H1 (cell line): ENCODE results near the gene FCAR. TPM values are rescaled to one million over a fixed set of nuclear protein-coding genes. Genes with fewer than 3 reads are reported as not detected.
"Not testable (repeated sequence)": the region's sequence is repeated elsewhere in the genome, so short reads cannot be mapped to it uniquely, and the experiment has no call there.

Experiments used
- CTCF ChIA-PET: fragments of 300-600 bp; sonication (Branson Sonifier 250); formaldehyde crosslinking; loops from one replicate; lab custom pipeline; 2021; ENCODE audit not compliant: partially characterized antibody; lab: Charles Lee
- POLR2A ChIA-PET: fragments of 300-600 bp; sonication (Branson Sonifier 250); formaldehyde crosslinking; loops from one replicate; lab custom pipeline; 2021; ENCODE audit warnings: inconsistent platforms; ENCODE audit not compliant: partially characterized antibody; lab: Charles Lee
- DNase-seq, 2 experiments: peaks; one replicate each; pipeline versions ENCODE4 v3.0.0 to v3.0.0-alpha.2; 2010 to 2022; ENCODE audit warnings: low spot score in 2 of 2, low read depth in 1 of 2, mixed read lengths in 1 of 2
- FAIRE-seq: peaks from 2 replicates; lab custom pipeline; 2011; peaks lifted over from hg19 to GRCh38; lab: Jason Lieb, UNC
- H2AFZ ChIP-seq: 2 replicates; pipeline ENCODE4 v1.8.1; 2012; ENCODE audit warnings: low read length, inconsistent platforms
- H2AK5ac ChIP-seq: 2 replicates; pipeline ENCODE4 v1.6.1; 2013; ENCODE audit warnings: low read depth, low read length
- H2BK120ac ChIP-seq: replicated peaks from 2 replicates; pipeline ENCODE3; 2013; ENCODE audit warnings: low read depth, low read length, inconsistent platforms
- H2BK12ac ChIP-seq: 2 replicates; pipeline ENCODE4 v1.6.1; 2013; ENCODE audit warnings: low read depth, low read length
- H2BK15ac ChIP-seq: 2 replicates; pipeline ENCODE4 v1.6.1; 2013; ENCODE audit warnings: low read length
- H2BK20ac ChIP-seq: 2 replicates; pipeline ENCODE4 v1.6.1; 2013; ENCODE audit warnings: low read length
- H2BK5ac ChIP-seq: 2 replicates; pipeline ENCODE4 v1.6.1; 2013; ENCODE audit warnings: low read depth, low read length
- H3K14ac ChIP-seq: 2 replicates; pipeline ENCODE4 v1.6.1; 2013; ENCODE audit warnings: inconsistent platforms; ENCODE audit not compliant: insufficient read length
- H3K18ac ChIP-seq: 2 replicates; pipeline ENCODE4 v1.6.1; 2013; ENCODE audit warnings: low read length; ENCODE audit errors: extremely low read depth
- H3K23ac ChIP-seq: 2 replicates; pipeline ENCODE4 v1.6.1; 2013; ENCODE audit warnings: inconsistent platforms; ENCODE audit not compliant: insufficient read length
- H3K23me2 ChIP-seq: 2 replicates; pipeline ENCODE4 v1.6.1; 2013; ENCODE audit warnings: low read depth, low read length
- H3K27ac ChIP-seq: 2 replicates; pipeline ENCODE4 v1.6.1; 2011; ENCODE audit warnings: low read depth, low read length, inconsistent platforms
- H3K27me3 ChIP-seq, 4 experiments: replicated peaks in 1 of 4; 1 replicate in 1 of 4; 2 replicates in 3 of 4; pipeline versions ENCODE4 v1.6.1 to v1.8.1; 2011 to 2013; ENCODE audit warnings: low read length in 3 of 4, mild to moderate bottlenecking in 3 of 4, inconsistent platforms in 2 of 4, mixed read lengths in 2 of 4, moderate library complexity in 1 of 4; ENCODE audit not compliant: control insufficient read depth in 3 of 4, insufficient read depth in 3 of 4; ENCODE audit errors: extremely low read depth in 1 of 4
- H3K36me3 ChIP-seq, 4 experiments: 2 replicates each; pipeline versions ENCODE4 v1.6.1 to v1.8.1; 2011 to 2013; ENCODE audit warnings: mild to moderate bottlenecking in 4 of 4, low read length in 3 of 4, moderate library complexity in 2 of 4, control low read depth in 1 of 4, inconsistent platforms in 1 of 4; ENCODE audit not compliant: insufficient read depth in 4 of 4, control insufficient read depth in 2 of 4
- H3K4ac ChIP-seq: replicated peaks from 2 replicates; pipeline ENCODE3; 2013; ENCODE audit warnings: low read length, low read depth, mixed read lengths, inconsistent platforms; ENCODE audit not compliant: insufficient read length
- H3K4me1 ChIP-seq, 4 experiments: replicated peaks in 1 of 4; 1 replicate in 1 of 4; 2 replicates in 3 of 4; pipeline versions ENCODE4 v1.6.1 to v1.8.1; 2011 to 2013; ENCODE audit warnings: low read length in 3 of 4, inconsistent platforms in 2 of 4, mixed read lengths in 1 of 4; ENCODE audit not compliant: insufficient read depth in 4 of 4, control insufficient read depth in 3 of 4
- H3K4me2 ChIP-seq, 2 experiments: 2 replicates each; pipeline versions ENCODE4 v1.6.1 to v1.8.1; 2011 to 2013; ENCODE audit warnings: low read depth in 2 of 2, low read length in 2 of 2, control low read depth in 1 of 2, inconsistent platforms in 1 of 2, mild to moderate bottlenecking in 1 of 2; ENCODE audit not compliant: insufficient read depth in 1 of 2
- H3K4me3 ChIP-seq, 4 experiments: fragments of 200-600, 300-600 bp in 1 of 4; sonication (generic), shearing (Covaris generic), sonication (Bioruptor Twin) in 1 of 4; 2 replicates each; pipeline versions ENCODE4 v1.5.1 to v1.8.1; 2011 to 2016; ENCODE audit warnings: low read length in 4 of 4, low read depth in 3 of 4, control low read depth in 2 of 4, inconsistent platforms in 2 of 4, mild to moderate bottlenecking in 2 of 4, mixed read lengths in 1 of 4, moderate library complexity in 1 of 4; ENCODE audit not compliant: insufficient read depth in 2 of 4; ENCODE audit errors: extremely low read depth in 1 of 4
- H3K56ac ChIP-seq: replicated peaks from 2 replicates; pipeline ENCODE3; 2013; ENCODE audit warnings: low read depth, mild to moderate bottlenecking, mixed read lengths, low read length, inconsistent platforms; ENCODE audit not compliant: insufficient read length
- H3K79me1 ChIP-seq: 2 replicates; pipeline ENCODE4 v1.6.1; 2013; ENCODE audit warnings: low read depth, low read length, control low read depth
- H3K79me2 ChIP-seq, 2 experiments: 2 replicates each; pipeline versions ENCODE4 v1.6.1 to v1.8.1; 2012 to 2013; ENCODE audit warnings: low read length in 2 of 2, mild to moderate bottlenecking in 2 of 2, inconsistent platforms in 1 of 2; ENCODE audit not compliant: insufficient read depth in 2 of 2, control insufficient read depth in 1 of 2
- H3K9ac ChIP-seq, 4 experiments: replicated peaks in 1 of 4; 1 replicate in 1 of 4; 2 replicates in 3 of 4; pipeline versions ENCODE4 v1.6.1 to v1.8.1; 2011 to 2013; ENCODE audit warnings: low read depth in 3 of 4, low read length in 3 of 4, control low read depth in 2 of 4, mild to moderate bottlenecking in 2 of 4, moderate library complexity in 2 of 4, inconsistent platforms in 1 of 4; ENCODE audit errors: extremely low read depth in 1 of 4
- H3K9me3 ChIP-seq, 2 experiments: 2 replicates each; pipeline versions ENCODE4 v1.6.1 to v1.8.1; 2012 to 2013; ENCODE audit warnings: mild to moderate bottlenecking in 2 of 2, moderate library complexity in 2 of 2, control low read depth in 1 of 2, inconsistent platforms in 1 of 2, low read depth in 1 of 2, low read length in 1 of 2, mixed read lengths in 1 of 2; ENCODE audit not compliant: insufficient read depth in 2 of 2
- H4K20me1 ChIP-seq, 2 experiments: replicated peaks in 1 of 2; 2 replicates each; pipeline versions ENCODE3 to v1.8.1; 2011 to 2013; ENCODE audit warnings: inconsistent platforms in 2 of 2, low read length in 2 of 2, mild to moderate bottlenecking in 1 of 2; ENCODE audit not compliant: insufficient read depth in 2 of 2, control insufficient read depth in 1 of 2
- H4K5ac ChIP-seq: 2 replicates; pipeline ENCODE4 v1.6.1; 2013; ENCODE audit warnings: low read length, low read depth, mixed read lengths, inconsistent platforms; ENCODE audit not compliant: insufficient read length
- H4K8ac ChIP-seq: 2 replicates; pipeline ENCODE4 v1.8.0; 2013; ENCODE audit warnings: mild to moderate bottlenecking, moderate library complexity, low read length, inconsistent platforms; ENCODE audit not compliant: insufficient read depth; ENCODE audit errors: extremely low read depth
- H4K91ac ChIP-seq: replicated peaks from 2 replicates; pipeline ENCODE3; 2013; ENCODE audit warnings: low read length, mixed read lengths, inconsistent platforms; ENCODE audit not compliant: insufficient read length
- WGBS, 2 experiments: shearing (Covaris generic) in 1 of 2; methylation state at CpG; one replicate each; pipeline versions ENCODE4 v1.1.6 to v1.1.7; 2013 to 2015; ENCODE audit warnings: low lambda C conversion rate in 2 of 2, mixed read lengths in 2 of 2, inconsistent platforms in 1 of 2, low coverage in 1 of 2, missing lambda C conversion rate in 1 of 2; ENCODE audit not compliant: insufficient replicate concordance in 2 of 2, insufficient coverage in 1 of 2, insufficient read length in 1 of 2; ENCODE audit errors: extremely low coverage in 1 of 2, missing lambda C conversion rate in 1 of 2; 5-methylcytosine and 5-hydroxymethylcytosine counted together
- polyA plus RNA-seq, 7 experiments: library from polyadenylated mRNA; depleted of rRNA in 3 of 7; stranded (reverse) in 5 of 7; unstranded in 2 of 7; fragments of >200 nt in 5 of 7; fragments of 200-250 nt in 2 of 7; gene quantifications; 1 replicate in 5 of 7; 2 replicates in 1 of 7; 4 replicates in 1 of 7; pipeline versions ENCODE4 v1.2.1 to v1.2.3, GENCODE V29; 2011 to 2013; ENCODE audit warnings: missing spikeins in 2 of 7, mixed read lengths in 2 of 7
- small RNA-seq: library from polyadenylated mRNA; stranded (forward); fragments of <200 nt; extraction: miRNeasy Mini kit (QIAGEN cat#:217004); gene quantifications from one replicate; pipeline ENCODE3, GENCODE V24; 2013; ENCODE audit not compliant: insufficient read depth
- total RNA-seq: library from RNA; stranded (reverse); fragmentation: NEBNext Ultra II Directional; extraction: Animal tissue kit (Norgen Biotek cat#: 25700); gene quantifications from 2 replicates; pipeline ENCODE4 v1.2.1, GENCODE V29; 2021

FCAR gene
- total and polyA plus RNA-seq, 2 of the 8 experiments (the other 6 are each of a cell fraction or from before 2014, with no cell fraction given): not detected

GRCh38 chr19:54939538-54939937 is 65.5 kb downstream of the FCAR start:
- H3K9me3 ChIP-seq, H3K56ac ChIP-seq, H3K79me2 ChIP-seq, H2AK5ac ChIP-seq, H4K8ac ChIP-seq, H3K23ac ChIP-seq, H2BK5ac ChIP-seq, H3K9ac ChIP-seq, H3K36me3 ChIP-seq, H2AFZ ChIP-seq, POLR2A ChIA-PET, H3K4me1 ChIP-seq, H4K5ac ChIP-seq, H3K14ac ChIP-seq, H3K4me3 ChIP-seq, H3K18ac ChIP-seq, H3K27me3 ChIP-seq, H2BK20ac ChIP-seq, H4K91ac ChIP-seq, H3K79me1 ChIP-seq, H3K4me2 ChIP-seq, DNase-seq, H2BK120ac ChIP-seq, H4K20me1 ChIP-seq, H3K4ac ChIP-seq, H3K27ac ChIP-seq, FAIRE-seq, H2BK12ac ChIP-seq, H3K23me2 ChIP-seq, H2BK15ac ChIP-seq: not testable (repeated sequence)
- CTCF ChIA-PET: interaction anchor here (0.9 to 1.6 kb wide), 2 partner anchors 11 to 58 kb away, joined by 3 read pairs; no protein-coding TSS in a partner anchor
- 97% methylated on average over 9 of the region's 28 CpGs; no CpG with 5 or more reads in 1 of the 2 experiments for WGBS, 2 experiments

Small RNA genes lying within 50 kb of the gene (small RNA-seq; reads per million reads assigned to genes)
- not detected for gene RNU6-222P

Other genes starting within 250 kb of the FCAR start
- gene LILRB1, start 243.8 kb upstream of the FCAR start, total RNA-seq: not detected in 2 replicates
- gene LILRB1, start 243.8 kb upstream of the FCAR start, polyA plus RNA-seq (2011; rRNA removed): not detected in 2 replicates
- gene LILRB4, start 211.2 kb upstream of the FCAR start, total RNA-seq: not detected in 2 replicates
- not detected in 2 replicates for gene LILRB4, start 211.2 kb upstream of the FCAR start, polyA plus RNA-seq (2011; rRNA removed)
- gene KIR3DL3, start 149.8 kb upstream of the FCAR start, total RNA-seq: not detected in 2 replicates
- gene KIR3DL3, start 149.8 kb upstream of the FCAR start, polyA plus RNA-seq (2011; rRNA removed): not detected in 2 replicates
- gene KIR2DL3, start 135.7 kb upstream of the FCAR start, total RNA-seq: not detected in 2 replicates
- gene KIR2DL3, start 135.7 kb upstream of the FCAR start, polyA plus RNA-seq (2011; rRNA removed): not detected in 2 replicates
- gene KIR2DL1, start 104.4 kb upstream of the FCAR start, total RNA-seq: not detected in 2 replicates
- gene KIR2DL1, start 104.4 kb upstream of the FCAR start, polyA plus RNA-seq (2011; rRNA removed): not detected in 2 replicates
- gene KIR2DL4, start 70.6 kb upstream of the FCAR start, total RNA-seq: not detected in 2 replicates
- not detected in 2 replicates for gene KIR2DL4, start 70.6 kb upstream of the FCAR start, polyA plus RNA-seq (2011; rRNA removed)
- gene KIR3DL1, start 57.8 kb upstream of the FCAR start, total RNA-seq: not detected in 2 replicates
- gene KIR3DL1, start 57.8 kb upstream of the FCAR start, polyA plus RNA-seq (2011; rRNA removed): not detected in 2 replicates
- not detected in 2 replicates for gene KIR2DS4, start 41.6 kb upstream of the FCAR start, total RNA-seq
- not detected in 2 replicates for gene KIR2DS4, start 41.6 kb upstream of the FCAR start, polyA plus RNA-seq (2011; rRNA removed)
- gene KIR3DL2, start 23.8 kb upstream of the FCAR start, total RNA-seq: not detected in 2 replicates
- gene KIR3DL2, start 23.8 kb upstream of the FCAR start, polyA plus RNA-seq (2011; rRNA removed): not detected in 2 replicates
- 4.6 and 5.1 TPM in 2 replicates for gene NCR1, start 31.9 kb downstream of the FCAR start, total RNA-seq
- 1.5 and 2.3 TPM in 2 replicates for gene NCR1, start 31.9 kb downstream of the FCAR start, polyA plus RNA-seq (2011; rRNA removed)
- gene NLRP7, start 73.3 kb downstream of the FCAR start, total RNA-seq: 0.91 and 0.96 TPM in 2 replicates
- gene NLRP7, start 73.3 kb downstream of the FCAR start, polyA plus RNA-seq (2011; rRNA removed): 0.75 and 1.2 TPM in 2 replicates
- gene NLRP2, start 92.1 kb downstream of the FCAR start, total RNA-seq: 2.5 TPM in 2 replicates
- gene NLRP2, start 92.1 kb downstream of the FCAR start, polyA plus RNA-seq (2011; rRNA removed): 0.62 and 0.71 TPM in 2 replicates
- gene GP6, start 164.0 kb downstream of the FCAR start, total RNA-seq: 0.26 TPM in 1 of 2 replicates, not detected in the other
- gene GP6, start 164.0 kb downstream of the FCAR start, polyA plus RNA-seq (2011; rRNA removed): 0.18 and 0.42 TPM in 2 replicates
- gene RDH13, start 188.9 kb downstream of the FCAR start, total RNA-seq: 29.4 and 31.5 TPM in 2 replicates
- gene RDH13, start 188.9 kb downstream of the FCAR start, polyA plus RNA-seq (2011; rRNA removed): 15.9 and 20.5 TPM in 2 replicates
- gene EPS8L1, start 201.6 kb downstream of the FCAR start, total RNA-seq: 30.2 and 37.0 TPM in 2 replicates
- gene EPS8L1, start 201.6 kb downstream of the FCAR start, polyA plus RNA-seq (2011; rRNA removed): 19.8 and 33.6 TPM in 2 replicates
- gene PPP1R12C, start 243.4 kb downstream of the FCAR start, total RNA-seq: 71.5 and 88.8 TPM in 2 replicates
- 31.7 and 49.5 TPM in 2 replicates for gene PPP1R12C, start 243.4 kb downstream of the FCAR start, polyA plus RNA-seq (2011; rRNA removed)